H1 (cell line): ENCODE results near the gene PLXNB1. TPM values are rescaled to one million over a fixed set of nuclear protein-coding genes. Genes with fewer than 3 reads are reported as not detected.

ENCODE experiments used
- CTCF ChIA-PET: fragments of 300-600 bp; sonication (Branson Sonifier 250); formaldehyde crosslinking; loops from one replicate; lab custom pipeline; 2021; ENCODE audit not compliant: partially characterized antibody; lab: Charles Lee
- POLR2A ChIA-PET: fragments of 300-600 bp; sonication (Branson Sonifier 250); formaldehyde crosslinking; loops from one replicate; lab custom pipeline; 2021; ENCODE audit warnings: inconsistent platforms; ENCODE audit not compliant: partially characterized antibody; lab: Charles Lee
- DNase-seq, 2 experiments: peaks; one replicate each; pipeline versions ENCODE4 v3.0.0 to v3.0.0-alpha.2; 2010 to 2022; ENCODE audit warnings: low spot score in 2 of 2, low read depth in 1 of 2, mixed read lengths in 1 of 2
- FAIRE-seq: peaks from 2 replicates; lab custom pipeline; 2011; peaks lifted over from hg19 to GRCh38; lab: Jason Lieb, UNC
- H2AFZ ChIP-seq: 2 replicates; pipeline ENCODE4 v1.8.1; 2012; ENCODE audit warnings: low read length, inconsistent platforms
- H2AK5ac ChIP-seq: 2 replicates; pipeline ENCODE4 v1.6.1; 2013; ENCODE audit warnings: low read depth, low read length
- H2BK120ac ChIP-seq: replicated peaks from 2 replicates; pipeline ENCODE3; 2013; ENCODE audit warnings: low read depth, low read length, inconsistent platforms
- H2BK12ac ChIP-seq: 2 replicates; pipeline ENCODE4 v1.6.1; 2013; ENCODE audit warnings: low read depth, low read length
- H2BK15ac ChIP-seq: 2 replicates; pipeline ENCODE4 v1.6.1; 2013; ENCODE audit warnings: low read length
- H2BK20ac ChIP-seq: 2 replicates; pipeline ENCODE4 v1.6.1; 2013; ENCODE audit warnings: low read length
- H2BK5ac ChIP-seq: 2 replicates; pipeline ENCODE4 v1.6.1; 2013; ENCODE audit warnings: low read depth, low read length
- H3K14ac ChIP-seq: 2 replicates; pipeline ENCODE4 v1.6.1; 2013; ENCODE audit warnings: inconsistent platforms; ENCODE audit not compliant: insufficient read length
- H3K18ac ChIP-seq: 2 replicates; pipeline ENCODE4 v1.6.1; 2013; ENCODE audit warnings: low read length; ENCODE audit errors: extremely low read depth
- H3K23ac ChIP-seq: 2 replicates; pipeline ENCODE4 v1.6.1; 2013; ENCODE audit warnings: inconsistent platforms; ENCODE audit not compliant: insufficient read length
- H3K23me2 ChIP-seq: 2 replicates; pipeline ENCODE4 v1.6.1; 2013; ENCODE audit warnings: low read depth, low read length
- H3K27ac ChIP-seq: 2 replicates; pipeline ENCODE4 v1.6.1; 2011; ENCODE audit warnings: low read depth, low read length, inconsistent platforms
- H3K27me3 ChIP-seq, 4 experiments: replicated peaks in 1 of 4; 1 replicate in 1 of 4; 2 replicates in 3 of 4; pipeline versions ENCODE4 v1.6.1 to v1.8.1; 2011 to 2013; ENCODE audit warnings: low read length in 3 of 4, mild to moderate bottlenecking in 3 of 4, inconsistent platforms in 2 of 4, mixed read lengths in 2 of 4, moderate library complexity in 1 of 4; ENCODE audit not compliant: control insufficient read depth in 3 of 4, insufficient read depth in 3 of 4; ENCODE audit errors: extremely low read depth in 1 of 4
- H3K36me3 ChIP-seq, 4 experiments: 2 replicates each; pipeline versions ENCODE4 v1.6.1 to v1.8.1; 2011 to 2013; ENCODE audit warnings: mild to moderate bottlenecking in 4 of 4, low read length in 3 of 4, moderate library complexity in 2 of 4, control low read depth in 1 of 4, inconsistent platforms in 1 of 4; ENCODE audit not compliant: insufficient read depth in 4 of 4, control insufficient read depth in 2 of 4
- H3K4ac ChIP-seq: replicated peaks from 2 replicates; pipeline ENCODE3; 2013; ENCODE audit warnings: low read length, low read depth, mixed read lengths, inconsistent platforms; ENCODE audit not compliant: insufficient read length
- H3K4me1 ChIP-seq, 4 experiments: replicated peaks in 1 of 4; 1 replicate in 1 of 4; 2 replicates in 3 of 4; pipeline versions ENCODE4 v1.6.1 to v1.8.1; 2011 to 2013; ENCODE audit warnings: low read length in 3 of 4, inconsistent platforms in 2 of 4, mixed read lengths in 1 of 4; ENCODE audit not compliant: insufficient read depth in 4 of 4, control insufficient read depth in 3 of 4
- H3K4me2 ChIP-seq, 2 experiments: 2 replicates each; pipeline versions ENCODE4 v1.6.1 to v1.8.1; 2011 to 2013; ENCODE audit warnings: low read depth in 2 of 2, low read length in 2 of 2, control low read depth in 1 of 2, inconsistent platforms in 1 of 2, mild to moderate bottlenecking in 1 of 2; ENCODE audit not compliant: insufficient read depth in 1 of 2
- H3K4me3 ChIP-seq, 4 experiments: fragments of 200-600, 300-600 bp in 1 of 4; sonication (generic), shearing (Covaris generic), sonication (Bioruptor Twin) in 1 of 4; 2 replicates each; pipeline versions ENCODE4 v1.5.1 to v1.8.1; 2011 to 2016; ENCODE audit warnings: low read length in 4 of 4, low read depth in 3 of 4, control low read depth in 2 of 4, inconsistent platforms in 2 of 4, mild to moderate bottlenecking in 2 of 4, mixed read lengths in 1 of 4, moderate library complexity in 1 of 4; ENCODE audit not compliant: insufficient read depth in 2 of 4; ENCODE audit errors: extremely low read depth in 1 of 4
- H3K56ac ChIP-seq: replicated peaks from 2 replicates; pipeline ENCODE3; 2013; ENCODE audit warnings: low read depth, mild to moderate bottlenecking, mixed read lengths, low read length, inconsistent platforms; ENCODE audit not compliant: insufficient read length
- H3K79me1 ChIP-seq: 2 replicates; pipeline ENCODE4 v1.6.1; 2013; ENCODE audit warnings: low read depth, low read length, control low read depth
- H3K79me2 ChIP-seq, 2 experiments: 2 replicates each; pipeline versions ENCODE4 v1.6.1 to v1.8.1; 2012 to 2013; ENCODE audit warnings: low read length in 2 of 2, mild to moderate bottlenecking in 2 of 2, inconsistent platforms in 1 of 2; ENCODE audit not compliant: insufficient read depth in 2 of 2, control insufficient read depth in 1 of 2
- H3K9ac ChIP-seq, 4 experiments: replicated peaks in 1 of 4; 1 replicate in 1 of 4; 2 replicates in 3 of 4; pipeline versions ENCODE4 v1.6.1 to v1.8.1; 2011 to 2013; ENCODE audit warnings: low read depth in 3 of 4, low read length in 3 of 4, control low read depth in 2 of 4, mild to moderate bottlenecking in 2 of 4, moderate library complexity in 2 of 4, inconsistent platforms in 1 of 4; ENCODE audit errors: extremely low read depth in 1 of 4
- H3K9me3 ChIP-seq, 2 experiments: 2 replicates each; pipeline versions ENCODE4 v1.6.1 to v1.8.1; 2012 to 2013; ENCODE audit warnings: mild to moderate bottlenecking in 2 of 2, moderate library complexity in 2 of 2, control low read depth in 1 of 2, inconsistent platforms in 1 of 2, low read depth in 1 of 2, low read length in 1 of 2, mixed read lengths in 1 of 2; ENCODE audit not compliant: insufficient read depth in 2 of 2
- H4K20me1 ChIP-seq, 2 experiments: replicated peaks in 1 of 2; 2 replicates each; pipeline versions ENCODE3 to v1.8.1; 2011 to 2013; ENCODE audit warnings: inconsistent platforms in 2 of 2, low read length in 2 of 2, mild to moderate bottlenecking in 1 of 2; ENCODE audit not compliant: insufficient read depth in 2 of 2, control insufficient read depth in 1 of 2
- H4K5ac ChIP-seq: 2 replicates; pipeline ENCODE4 v1.6.1; 2013; ENCODE audit warnings: low read length, low read depth, mixed read lengths, inconsistent platforms; ENCODE audit not compliant: insufficient read length
- H4K8ac ChIP-seq: 2 replicates; pipeline ENCODE4 v1.8.0; 2013; ENCODE audit warnings: mild to moderate bottlenecking, moderate library complexity, low read length, inconsistent platforms; ENCODE audit not compliant: insufficient read depth; ENCODE audit errors: extremely low read depth
- H4K91ac ChIP-seq: replicated peaks from 2 replicates; pipeline ENCODE3; 2013; ENCODE audit warnings: low read length, mixed read lengths, inconsistent platforms; ENCODE audit not compliant: insufficient read length
- JUN ChIP-seq: IDR thresholded peaks from 2 replicates; pipeline ENCODE4 v1.6.1; 2011; ENCODE audit warnings: low read depth, mild to moderate bottlenecking, improper control_type of control experiment, low read length
- KDM4A ChIP-seq: IDR thresholded peaks from one replicate; pipeline ENCODE4 v1.7.1; 2012; ENCODE audit warnings: low read depth, mild to moderate bottlenecking, moderate library complexity, low read length, inconsistent platforms; ENCODE audit not compliant: severe bottlenecking
- RNF2 ChIP-seq: fragments of 200-900, 300-1000 bp; sonication (generic); IDR thresholded peaks from 2 replicates; pipeline ENCODE4 v1.7.1; 2016; ENCODE audit warnings: borderline replicate concordance, low read depth, mild to moderate bottlenecking, antibody characterized with exemption, low read length; ENCODE audit not compliant: poor library complexity, severe bottlenecking; ENCODE audit errors: missing control alignments
- SRF ChIP-seq: IDR thresholded peaks from 2 replicates; pipeline ENCODE4 v1.6.1; 2011; ENCODE audit warnings: mild to moderate bottlenecking, low read depth, low read length, moderate library complexity
- TBP ChIP-seq: IDR thresholded peaks from 2 replicates; pipeline ENCODE4 v1.6.1; 2011; ENCODE audit warnings: low read depth, low read length, improper control_type of control experiment
- TEAD4 ChIP-seq: IDR thresholded peaks from 2 replicates; pipeline ENCODE4 v1.6.1; 2012; ENCODE audit warnings: low read depth, low read length, inconsistent platforms, mixed read lengths
- WGBS, 2 experiments: shearing (Covaris generic) in 1 of 2; methylation state at CpG; one replicate each; pipeline versions ENCODE4 v1.1.6 to v1.1.7; 2013 to 2015; ENCODE audit warnings: low lambda C conversion rate in 2 of 2, mixed read lengths in 2 of 2, inconsistent platforms in 1 of 2, low coverage in 1 of 2, missing lambda C conversion rate in 1 of 2; ENCODE audit not compliant: insufficient replicate concordance in 2 of 2, insufficient coverage in 1 of 2, insufficient read length in 1 of 2; ENCODE audit errors: extremely low coverage in 1 of 2, missing lambda C conversion rate in 1 of 2; 5-methylcytosine and 5-hydroxymethylcytosine counted together
- polyA plus RNA-seq, 7 experiments: library from polyadenylated mRNA; depleted of rRNA in 3 of 7; stranded (reverse) in 5 of 7; unstranded in 2 of 7; fragments of >200 nt in 5 of 7; fragments of 200-250 nt in 2 of 7; gene quantifications; 1 replicate in 5 of 7; 2 replicates in 1 of 7; 4 replicates in 1 of 7; pipeline versions ENCODE4 v1.2.1 to v1.2.3, GENCODE V29; 2011 to 2013; ENCODE audit warnings: missing spikeins in 2 of 7, mixed read lengths in 2 of 7
- total RNA-seq: library from RNA; stranded (reverse); fragmentation: NEBNext Ultra II Directional; extraction: Animal tissue kit (Norgen Biotek cat#: 25700); gene quantifications from 2 replicates; pipeline ENCODE4 v1.2.1, GENCODE V29; 2021

PLXNB1 gene
- total and polyA plus RNA-seq, 2 of the 8 experiments (the other 6 are each of a cell fraction or from before 2014, with no cell fraction given), result 109 to 114 TPM

DNA sequence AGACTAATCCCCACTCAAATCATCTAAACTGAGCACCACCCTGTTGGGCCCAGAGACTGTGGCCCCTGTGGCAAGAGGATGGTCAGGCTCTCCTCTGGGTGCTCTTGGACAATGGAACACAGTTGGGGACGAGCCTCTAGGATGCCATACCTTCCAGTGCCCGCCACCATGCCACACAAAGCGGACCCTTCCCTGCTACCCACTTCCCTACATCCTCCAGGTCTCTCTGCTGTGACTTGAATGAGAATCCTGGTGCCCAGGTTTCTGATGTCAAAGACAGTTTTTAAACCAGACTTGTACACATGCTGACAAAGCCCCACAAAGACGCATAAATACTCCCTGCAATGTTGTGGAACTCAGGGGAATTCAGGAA is 5.3 kb upstream of the PLXNB1 start:
- no peaks in the 10 kb centered on the region for H3K27me3 ChIP-seq
- WGBS, 2 experiments, result 95% methylated on average over 4 of the region's 4 CpGs; no CpG with 5 or more reads in 1 of the 2 experiments
- H2BK120ac ChIP-seq, result no peak overlapping the region
- no peak overlapping the region for H3K4ac ChIP-seq
- no peak overlapping the region for H3K23ac ChIP-seq
- H4K20me1 ChIP-seq, result peaks cover 0 to 4% of the 10 kb centered on the region in 2 experiments
- FAIRE-seq (no peak), DNase-seq (no peak)
- H3K4me3 ChIP-seq, result no peak overlapping the region
- H2BK15ac ChIP-seq, result no peak overlapping the region
- H4K91ac ChIP-seq, result no peak overlapping the region
- H3K27ac ChIP-seq, result no peak overlapping the region
- no peak overlapping the region for H4K5ac ChIP-seq
- H3K4me1 ChIP-seq, result peaks cover 4 to 15% (median 11%) of the 10 kb centered on the region in 4 experiments; a peak in 6 of 7 replicates
- peaks cover 4 to 26% (median 12%) of the 10 kb centered on the region in 4 experiments; a peak in 6 of 8 replicates for H3K36me3 ChIP-seq
- H3K23me2 ChIP-seq, result peaks cover 9% of the 10 kb centered on the region; the same call in 1 of the 2 replicates
- H4K8ac ChIP-seq, result no peak overlapping the region
- no peak overlapping the region for H2BK12ac ChIP-seq
- TF ChIP-seq RNF2, result no peak
- no peak for TF ChIP-seq JUN
- TF ChIP-seq KDM4A, result no peak
- no peak for TF ChIP-seq TBP
- TF ChIP-seq TEAD4, result no peak
- no peak for TF ChIP-seq SRF
- H3K4me2 ChIP-seq, result no peak overlapping the region
- POLR2A ChIA-PET, result interaction anchor here (1.1 to 31.5 kb wide), 12 partner anchors 8 to 241 kb away, joined by 3 to 650 read pairs (median 7); partner anchors contain the start of genes ATRIP, CCDC51 and TMA7
- no peak overlapping the region for H2BK20ac ChIP-seq
- H3K79me2 ChIP-seq, result peaks cover 0 to 32% of the 10 kb centered on the region in 2 experiments; a peak in 1 of 4 replicates
- no peak overlapping the region for H3K18ac ChIP-seq
- no peak overlapping the region; a peak in 1 of 7 replicates for H3K9ac ChIP-seq
- H3K9me3 ChIP-seq, result no peaks in the 10 kb centered on the region
- H3K79me1 ChIP-seq, result peaks cover 3% of the 10 kb centered on the region; the same call in 1 of the 2 replicates
- CTCF ChIA-PET, result interaction anchor here (0.6 to 7.7 kb wide), 50 partner anchors 10 to 957 kb away, joined by 3 to 220 read pairs (median 6); partner anchors contain the start of gene ATRIP
- no peak overlapping the region for H3K14ac ChIP-seq
- H2BK5ac ChIP-seq, result peak overlapping the region; percentile 35; the same call in 1 of the 2 replicates
- no peak overlapping the region for H2AK5ac ChIP-seq
- H2AFZ ChIP-seq, result no peak overlapping the region
- H3K56ac ChIP-seq, result no peak overlapping the region
